ENCODE measurements around the gene EMC1. TPM values are rescaled to one million over a fixed set of nuclear protein-coding genes. Genes with fewer than 3 reads are reported as not detected.

EMC1 gene
- total RNA-seq, 2 donors from 2014 or later, result 59.0 to 67.5 TPM

- H3K27ac Mint-ChIP-seq, result no peak overlapping the region
- Histone ChIP-seq H3K36me3 (ENCODE audit: control insufficient read depth, insufficient read depth, low read length) (peaks cover 90% of the 10 kb centered on the region), H3K4me1 (ENCODE audit: control insufficient read depth, insufficient read depth, low read length) (no peaks in the 10 kb centered on the region), H3K4me3 (ENCODE audit: low read length) (no peak overlapping the region), H3K9ac (ENCODE audit: extremely low read depth, low read length, poor library complexity, severe bottlenecking) (no peak overlapping the region), H3K9me3 (ENCODE audit: control insufficient read depth, low read length) (no peaks in the 10 kb centered on the region), H3K27me3 (ENCODE audit: control insufficient read depth, insufficient read depth, low read length, poor library complexity, severe bottlenecking) (no peaks in the 10 kb centered on the region), H3K27ac (ENCODE audit: low read depth, low read length) (no peak overlapping the region)
- DNase-seq, result no peak
- no peaks in the 10 kb centered on the region for H3K4me1 Mint-ChIP-seq
- H3K9me3 Mint-ChIP-seq, result no peaks in the 10 kb centered on the region
- no peak overlapping the region for H3K4me3 Mint-ChIP-seq
- no peaks in the 10 kb centered on the region for H3K27me3 Mint-ChIP-seq (ENCODE audit: insufficient read depth)
- TF ChIP-seq, protein P1, sequence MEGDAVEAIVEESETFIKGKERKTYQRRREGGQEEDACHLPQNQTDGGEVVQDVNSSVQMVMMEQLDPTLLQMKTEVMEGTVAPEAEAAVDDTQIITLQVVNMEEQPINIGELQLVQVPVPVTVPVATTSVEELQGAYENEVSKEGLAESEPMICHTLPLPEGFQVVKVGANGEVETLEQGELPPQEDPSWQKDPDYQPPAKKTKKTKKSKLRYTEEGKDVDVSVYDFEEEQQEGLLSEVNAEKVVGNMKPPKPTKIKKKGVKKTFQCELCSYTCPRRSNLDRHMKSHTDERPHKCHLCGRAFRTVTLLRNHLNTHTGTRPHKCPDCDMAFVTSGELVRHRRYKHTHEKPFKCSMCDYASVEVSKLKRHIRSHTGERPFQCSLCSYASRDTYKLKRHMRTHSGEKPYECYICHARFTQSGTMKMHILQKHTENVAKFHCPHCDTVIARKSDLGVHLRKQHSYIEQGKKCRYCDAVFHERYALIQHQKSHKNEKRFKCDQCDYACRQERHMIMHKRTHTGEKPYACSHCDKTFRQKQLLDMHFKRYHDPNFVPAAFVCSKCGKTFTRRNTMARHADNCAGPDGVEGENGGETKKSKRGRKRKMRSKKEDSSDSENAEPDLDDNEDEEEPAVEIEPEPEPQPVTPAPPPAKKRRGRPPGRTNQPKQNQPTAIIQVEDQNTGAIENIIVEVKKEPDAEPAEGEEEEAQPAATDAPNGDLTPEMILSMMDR (conservative IDR thresholded peaks at IDR 0.05), result no peak
- 95 to 96% methylated on average over 9 to 11 of the region's 11 CpGs for WGBS, 2 experiments (ENCODE audit: insufficient coverage in 1 of 2, insufficient read length in 1 of 2)
- peaks cover 85% of the 10 kb centered on the region for H3K36me3 Mint-ChIP-seq (ENCODE audit: low read depth)
Observed at GRCh38 chr1:19222573-19222972, 28.8 kb downstream of the EMC1 start.

- Mint-ChIP-seq H3K36me3 (ENCODE audit: low read depth) (peaks cover 88% of the 10 kb centered on the region), H3K27me3 (ENCODE audit: insufficient read depth) (no peaks in the 10 kb centered on the region), H3K4me3 (no peak overlapping the region), H3K4me1 (no peaks in the 10 kb centered on the region), H3K9me3 (no peaks in the 10 kb centered on the region), H3K27ac (no peak overlapping the region)
- Histone ChIP-seq H3K9me3 (ENCODE audit: control insufficient read depth, low read length) (no peaks in the 10 kb centered on the region), H3K4me3 (ENCODE audit: low read length) (no peak overlapping the region), H3K27me3 (ENCODE audit: control insufficient read depth, insufficient read depth, low read length, poor library complexity, severe bottlenecking) (no peaks in the 10 kb centered on the region), H3K36me3 (ENCODE audit: control insufficient read depth, insufficient read depth, low read length) (peaks cover 94% of the 10 kb centered on the region), H3K9ac (ENCODE audit: extremely low read depth, low read length, poor library complexity, severe bottlenecking) (no peak overlapping the region), H3K27ac (ENCODE audit: low read depth, low read length) (no peak overlapping the region), H3K4me1 (ENCODE audit: control insufficient read depth, insufficient read depth, low read length) (no peaks in the 10 kb centered on the region)
- TF ChIP-seq, protein P1 (conservative IDR thresholded peaks at IDR 0.05), result no peak
- no peak for DNase-seq
- 84 to 96% methylated on average over 6 to 7 of the region's 7 CpGs for WGBS, 2 experiments (ENCODE audit: insufficient coverage in 1 of 2, insufficient read length in 1 of 2)
Observed at GRCh38 chr1:19220991-19221390, 30.3 kb downstream of the EMC1 start.

DNA sequence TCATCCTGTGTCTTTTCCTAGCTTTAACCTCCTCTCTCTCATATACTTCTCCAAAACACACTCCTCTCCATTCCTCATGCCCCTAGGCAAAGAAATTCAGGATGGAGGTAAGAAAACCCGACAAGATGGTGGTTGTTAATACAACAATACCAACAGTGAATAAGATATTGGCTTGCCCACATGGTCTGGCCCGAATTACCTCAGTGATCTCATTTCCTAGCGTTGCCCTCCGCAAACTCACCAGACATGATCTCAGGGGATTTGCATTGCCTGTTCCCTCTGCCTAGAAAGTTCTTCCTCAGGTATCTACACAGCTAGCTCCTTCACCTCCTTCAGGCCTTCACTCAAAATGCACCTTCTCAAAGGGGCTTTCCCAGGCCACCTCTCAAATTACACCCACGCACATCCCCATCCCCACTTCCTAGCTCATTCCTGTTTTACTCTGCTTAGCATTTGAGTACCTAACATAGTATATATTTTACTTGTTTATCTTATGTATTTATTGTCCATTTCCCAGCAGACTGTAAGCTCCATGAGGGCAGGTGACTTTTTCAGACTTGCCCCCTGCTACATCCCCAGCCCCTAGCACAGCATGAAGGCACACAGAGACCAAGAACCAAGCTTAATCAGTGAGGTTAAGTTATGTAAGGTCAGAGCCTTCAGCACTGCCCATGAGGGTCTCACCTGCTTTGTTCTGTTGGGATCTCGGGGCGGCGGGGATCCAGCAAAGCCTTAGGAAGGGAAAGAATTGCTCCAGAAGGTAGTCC is 31.1 kb downstream of the EMC1 start:
- TF ChIP-seq, protein P1 (conservative IDR thresholded peaks at IDR 0.05), result no peak
- no peak overlapping the region for H3K9ac ChIP-seq (ENCODE audit: extremely low read depth, low read length, poor library complexity, severe bottlenecking)
- no peaks in the 10 kb centered on the region for H3K27me3 ChIP-seq (ENCODE audit: control insufficient read depth, insufficient read depth, low read length, poor library complexity, severe bottlenecking)
- DNase-seq, result no peak
- no peaks in the 10 kb centered on the region for H3K4me1 ChIP-seq (ENCODE audit: control insufficient read depth, insufficient read depth, low read length)
- H3K27ac ChIP-seq (ENCODE audit: low read depth, low read length), result no peak overlapping the region
- WGBS, 2 experiments (ENCODE audit: insufficient coverage in 1 of 2, insufficient read length in 1 of 2), result 93 to 98% methylated on average over 8 of the region's 8 CpGs
- no peaks in the 10 kb centered on the region for H3K27me3 Mint-ChIP-seq (ENCODE audit: insufficient read depth)
- H3K4me1 Mint-ChIP-seq, result no peaks in the 10 kb centered on the region
- no peak overlapping the region for H3K27ac Mint-ChIP-seq
- no peak overlapping the region for H3K4me3 ChIP-seq (ENCODE audit: low read length)
- no peak overlapping the region for H3K4me3 Mint-ChIP-seq
- H3K9me3 ChIP-seq (ENCODE audit: control insufficient read depth, low read length), result no peaks in the 10 kb centered on the region
- no peaks in the 10 kb centered on the region for H3K9me3 Mint-ChIP-seq
- H3K36me3 Mint-ChIP-seq (ENCODE audit: low read depth), result peaks cover 85% of the 10 kb centered on the region
- peaks cover 92% of the 10 kb centered on the region for H3K36me3 ChIP-seq (ENCODE audit: control insufficient read depth, insufficient read depth, low read length)

Measured in endodermal cell (in vitro differentiated cells).